Measurements from ENCODE around the gene TTC27.

Gene TTC27

GRCh38 chr2:32742376-32742775, 114.5 kb downstream of the TTC27 start:
- Histone ChIP-seq H3K27me3 (replicated peaks) (no peaks in the 10 kb centered on the region), H3K4me3 (ENCODE audit: low read depth, low read length) (no peak overlapping the region), H3K27ac (no peak overlapping the region), H3K36me3 (replicated peaks) (no peaks in the 10 kb centered on the region)
- DNase-seq = no peak
- in situ Hi-C loops (cut with HindIII; ENCODE audit: low pct_ligation_motif_present, low sequenced_read_pairs) = no loop called here
- TF ChIP-seq, protein P1, sequence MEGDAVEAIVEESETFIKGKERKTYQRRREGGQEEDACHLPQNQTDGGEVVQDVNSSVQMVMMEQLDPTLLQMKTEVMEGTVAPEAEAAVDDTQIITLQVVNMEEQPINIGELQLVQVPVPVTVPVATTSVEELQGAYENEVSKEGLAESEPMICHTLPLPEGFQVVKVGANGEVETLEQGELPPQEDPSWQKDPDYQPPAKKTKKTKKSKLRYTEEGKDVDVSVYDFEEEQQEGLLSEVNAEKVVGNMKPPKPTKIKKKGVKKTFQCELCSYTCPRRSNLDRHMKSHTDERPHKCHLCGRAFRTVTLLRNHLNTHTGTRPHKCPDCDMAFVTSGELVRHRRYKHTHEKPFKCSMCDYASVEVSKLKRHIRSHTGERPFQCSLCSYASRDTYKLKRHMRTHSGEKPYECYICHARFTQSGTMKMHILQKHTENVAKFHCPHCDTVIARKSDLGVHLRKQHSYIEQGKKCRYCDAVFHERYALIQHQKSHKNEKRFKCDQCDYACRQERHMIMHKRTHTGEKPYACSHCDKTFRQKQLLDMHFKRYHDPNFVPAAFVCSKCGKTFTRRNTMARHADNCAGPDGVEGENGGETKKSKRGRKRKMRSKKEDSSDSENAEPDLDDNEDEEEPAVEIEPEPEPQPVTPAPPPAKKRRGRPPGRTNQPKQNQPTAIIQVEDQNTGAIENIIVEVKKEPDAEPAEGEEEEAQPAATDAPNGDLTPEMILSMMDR (IDR thresholded peaks at IDR 0.05; ENCODE audit: low read depth, low read length, missing control alignments) = no peak

DNA sequence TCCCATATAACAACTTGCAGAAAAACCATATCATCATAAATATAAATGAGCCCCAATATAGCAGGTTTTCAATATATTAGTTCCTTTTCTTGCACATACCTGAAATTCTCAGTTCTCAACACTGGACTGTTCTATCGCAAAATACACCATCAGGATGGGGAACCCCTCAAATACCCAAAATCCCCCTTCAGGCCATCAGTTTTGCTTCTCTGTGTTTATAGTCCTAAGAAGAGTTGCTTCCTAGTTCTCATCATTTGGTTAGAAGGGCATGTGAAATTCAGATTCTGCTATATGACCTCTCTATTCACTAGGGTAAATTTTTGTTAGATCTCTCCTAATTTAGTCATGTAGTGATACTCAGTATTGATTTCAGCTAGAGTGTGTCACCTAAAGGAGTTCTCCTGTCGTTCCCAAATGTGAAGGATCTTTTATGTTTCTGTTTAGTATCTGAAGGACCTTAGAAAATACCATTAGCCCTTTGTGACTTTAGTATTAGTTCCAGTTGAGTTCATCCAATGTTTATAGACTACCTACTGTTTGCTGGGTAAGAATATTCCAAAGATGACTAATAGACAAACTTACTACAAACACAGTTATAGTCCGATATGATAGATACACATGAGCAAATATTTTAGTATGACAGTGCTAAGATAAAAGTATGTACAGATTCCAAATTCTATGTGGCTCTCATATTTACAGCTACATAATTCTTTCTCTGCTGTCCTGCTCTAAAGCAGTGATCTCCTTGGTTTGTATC, 115.8 kb downstream of the TTC27 start:
- no peaks in the 10 kb centered on the region for H3K36me3 ChIP-seq (replicated peaks)
- no peak overlapping the region for H3K27ac ChIP-seq
- DNase-seq = no peak
- no peak overlapping the region for H3K4me3 ChIP-seq (ENCODE audit: low read depth, low read length)
- in situ Hi-C loops (cut with HindIII; ENCODE audit: low pct_ligation_motif_present, low sequenced_read_pairs) = no loop called here
- TF ChIP-seq, protein P1 (IDR thresholded peaks at IDR 0.05; ENCODE audit: low read depth, low read length, missing control alignments) = no peak
- H3K27me3 ChIP-seq (replicated peaks) = no peaks in the 10 kb centered on the region

DNA sequence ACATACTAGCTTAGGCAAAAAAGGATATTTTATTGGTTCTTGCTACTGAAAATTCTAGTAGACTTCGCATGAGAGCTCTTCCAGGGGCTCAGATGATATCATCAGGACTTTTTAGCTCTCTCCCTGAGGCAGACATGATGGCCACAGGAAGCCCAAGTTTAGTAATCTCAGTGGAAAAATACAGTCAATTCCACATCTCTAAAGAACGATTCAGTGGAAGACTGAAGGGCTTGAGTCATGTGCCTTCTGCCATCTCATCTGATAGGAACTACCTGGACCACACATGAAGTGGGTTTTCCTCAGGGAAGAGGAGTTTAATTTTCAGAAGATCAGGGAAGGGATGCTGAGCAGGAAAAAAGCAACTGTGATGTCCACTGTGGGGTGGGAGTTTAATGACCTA, 117.3 kb downstream of the TTC27 start:
- in situ Hi-C loops (cut with HindIII; ENCODE audit: low pct_ligation_motif_present, low sequenced_read_pairs) = no loop called here
- DNase-seq = peak; percentile 43
- H3K27me3 ChIP-seq (replicated peaks) = no peaks in the 10 kb centered on the region
- H3K4me3 ChIP-seq (ENCODE audit: low read depth, low read length) = no peak overlapping the region
- no peak overlapping the region for H3K27ac ChIP-seq
- TF ChIP-seq, protein P1 (IDR thresholded peaks at IDR 0.05; ENCODE audit: low read depth, low read length, missing control alignments) = no peak
- H3K36me3 ChIP-seq (replicated peaks) = no peaks in the 10 kb centered on the region

GRCh38 chr2:32745675-32746074, 117.8 kb downstream of the TTC27 start:
- Histone ChIP-seq H3K27ac (no peak overlapping the region), H3K27me3 (replicated peaks) (no peaks in the 10 kb centered on the region), H3K4me3 (ENCODE audit: low read depth, low read length) (no peak overlapping the region), H3K36me3 (replicated peaks) (no peaks in the 10 kb centered on the region)
- in situ Hi-C loops (cut with HindIII; ENCODE audit: low pct_ligation_motif_present, low sequenced_read_pairs) = no loop called here
- no peak for DNase-seq
- TF ChIP-seq, protein P1 (IDR thresholded peaks at IDR 0.05; ENCODE audit: low read depth, low read length, missing control alignments) = no peak

- Histone ChIP-seq H3K27me3 (replicated peaks) (no peaks in the 10 kb centered on the region), H3K4me3 (ENCODE audit: low read depth, low read length) (no peak overlapping the region), H3K27ac (no peak overlapping the region), H3K36me3 (replicated peaks) (no peaks in the 10 kb centered on the region)
- DNase-seq = no peak
- TF ChIP-seq, protein P1 (IDR thresholded peaks at IDR 0.05; ENCODE audit: low read depth, low read length, missing control alignments) = no peak
- in situ Hi-C loops (cut with HindIII; ENCODE audit: low pct_ligation_motif_present, low sequenced_read_pairs) = no loop called here
These were observed 118.8 kb downstream of the TTC27 start for GRCh38 chr2:32746669-32747068.

- TF ChIP-seq, protein P1 (IDR thresholded peaks at IDR 0.05; ENCODE audit: low read depth, low read length, missing control alignments) = no peak
- Histone ChIP-seq H3K36me3 (replicated peaks) (no peaks in the 10 kb centered on the region), H3K27ac (no peak overlapping the region), H3K27me3 (replicated peaks) (no peaks in the 10 kb centered on the region), H3K4me3 (ENCODE audit: low read depth, low read length) (no peak overlapping the region)
- in situ Hi-C loops (cut with HindIII; ENCODE audit: low pct_ligation_motif_present, low sequenced_read_pairs) = no loop called here
- DNase-seq = no peak
These were observed 120.3 kb downstream of the TTC27 start for GRCh38 chr2:32748158-32748557.

Data from brain microvascular endothelial cell (primary cell).